GM12878 (cell line): Measurements from ENCODE around the gene PIR. TPM values are rescaled to one million over a fixed set of nuclear protein-coding genes. Genes with fewer than 3 reads are reported as not detected.

Source experiments
- ATAC-seq: fragments of 200-7000 bp; cut with Tn5 transposase; 3 replicates; pipeline ENCODE4 v1.9.1; 2020; ENCODE audit warnings: mild to moderate bottlenecking, moderate library complexity
- BruUV-seq: library from RNA; stranded (reverse); fragments of 400-500 nt; replicated peaks from 2 replicates; lab custom pipeline; 2021; lab: Mats Ljungman, UMichigan
- CTCF ChIA-PET: fragments of 300-600 bp; sonication (Branson Sonifier 250); formaldehyde crosslinking; extraction: SDS; loops from one replicate; lab custom pipeline; 2021; ENCODE audit warnings: inconsistent platforms; lab: Yijun Ruan, JAX
- POLR2A ChIA-PET: fragments of 350-600 bp; formaldehyde crosslinking; extraction: SDS; loops from one replicate; lab custom pipeline; 2021; ENCODE audit warnings: inconsistent platforms; lab: Charles Lee
- RAD21 ChIA-PET: fragments of 300-600 bp; sonication (Branson Sonifier 250); formaldehyde crosslinking; loops from one replicate; lab custom pipeline; 2023; ENCODE audit warnings: antibody characterized with exemption; ENCODE audit not compliant: unreplicated experiment; lab: Charles Lee
- SMC1A ChIA-PET: fragments of 300-600 bp; sonication (Branson Sonifier 250); formaldehyde crosslinking; loops from one replicate; lab custom pipeline; 2023; ENCODE audit not compliant: unreplicated experiment, uncharacterized antibody; lab: Charles Lee
- DNase-seq: peaks from one replicate; pipeline ENCODE4 v3.0.0-alpha.2; 2011; ENCODE audit warnings: low read depth, low spot score
- FAIRE-seq: peaks from 3 replicates; lab custom pipeline; 2011; peaks lifted over from hg19 to GRCh38; lab: Jason Lieb, UNC
- H2AFZ ChIP-seq: 2 replicates; pipeline ENCODE4 v1.6.0; 2011; ENCODE audit warnings: low read depth, low read length, control low read depth; ENCODE audit not compliant: control insufficient read depth
- H3K27ac ChIP-seq: 2 replicates; pipeline ENCODE4 v1.5.1; 2011; ENCODE audit warnings: control low read depth; ENCODE audit not compliant: control insufficient read depth, insufficient read depth
- H3K27me3 ChIP-seq, 2 experiments: replicated peaks in 1 of 2; 2 replicates each; pipeline versions ENCODE4 v1.6.0 to v1.6.1; 2011; ENCODE audit warnings: low read length in 1 of 2; ENCODE audit not compliant: control insufficient read depth in 2 of 2, insufficient read depth in 2 of 2
- H3K36me3 ChIP-seq, 2 experiments: 2 replicates each; pipeline ENCODE4 v1.5.1; 2011; ENCODE audit warnings: low read length in 1 of 2; ENCODE audit not compliant: control insufficient read depth in 2 of 2, insufficient read depth in 2 of 2
- H3K4me1 ChIP-seq: 2 replicates; pipeline ENCODE4 v1.6.1; 2011; ENCODE audit warnings: mild to moderate bottlenecking, low read length, moderate library complexity, mixed read lengths; ENCODE audit not compliant: control insufficient read depth, insufficient read depth
- H3K4me2 ChIP-seq: 2 replicates; pipeline ENCODE4 v1.6.0; 2011; ENCODE audit warnings: control low read depth; ENCODE audit not compliant: control insufficient read depth, insufficient read depth
- H3K4me3 ChIP-seq: fragments of 200-600 bp; sonication (generic); 2 replicates; pipeline ENCODE4 v1.5.1; 2016
- H3K79me2 ChIP-seq: 2 replicates; pipeline ENCODE4 v1.6.0; 2011; ENCODE audit warnings: low read length; ENCODE audit not compliant: control insufficient read depth, insufficient read depth
- H3K9ac ChIP-seq: 2 replicates; pipeline ENCODE4 v1.8.0; 2011; ENCODE audit warnings: low read length, control low read depth, mixed read lengths; ENCODE audit not compliant: control insufficient read depth, insufficient read depth
- H3K9me3 ChIP-seq: replicated peaks from 3 replicates; pipeline ENCODE4 v1.5.1; 2011; ENCODE audit warnings: mild to moderate bottlenecking, low read length; ENCODE audit not compliant: control insufficient read depth, insufficient read depth
- H4K20me1 ChIP-seq: 2 replicates; pipeline ENCODE4 v1.6.0; 2011; ENCODE audit not compliant: control insufficient read depth, insufficient read depth
- BHLHE40 ChIP-seq, 2 experiments: fragments of 450-650 bp in 1 of 2; IDR thresholded peaks; 2 replicates each; pipeline ENCODE4 v1.6.1; 2011 to 2017; ENCODE audit warnings: low read depth in 2 of 2, borderline replicate concordance in 1 of 2, improper control_type of control experiment in 1 of 2, low read length in 1 of 2, mild to moderate bottlenecking in 1 of 2
- BMI1 ChIP-seq: fragments of 450-650 bp; IDR thresholded peaks from 2 replicates; pipeline ENCODE4 v1.6.1; 2016; ENCODE audit warnings: mild to moderate bottlenecking, moderate library complexity, borderline replicate concordance
- EGR1 ChIP-seq, 2 experiments: IDR thresholded peaks; 1 replicate in 1 of 2; 2 replicates in 1 of 2; pipeline ENCODE4 v1.6.1; 2011 to 2012; ENCODE audit warnings: low read depth in 2 of 2, low read length in 2 of 2, borderline replicate concordance in 1 of 2, mild to moderate bottlenecking in 1 of 2, moderate library complexity in 1 of 2
- FOS ChIP-seq: IDR thresholded peaks from 3 replicates; pipeline ENCODE4 v1.6.1; 2011; ENCODE audit warnings: borderline replicate concordance; ENCODE audit not compliant: insufficient read length; ENCODE audit errors: extremely low read depth
- HCFC1 ChIP-seq: fragments of 150-350 bp; IDR thresholded peaks from 2 replicates; pipeline ENCODE4 v1.6.1; 2014; ENCODE audit warnings: low read length
- MTA3 ChIP-seq: IDR thresholded peaks from 2 replicates; pipeline ENCODE4 v1.6.1; 2012; ENCODE audit warnings: low read length, inconsistent platforms, borderline replicate concordance
- MYB ChIP-seq: fragments of 150-350 bp; IDR thresholded peaks from 2 replicates; pipeline ENCODE4 v1.6.1; 2014; ENCODE audit warnings: mild to moderate bottlenecking, low read depth, low read length, borderline replicate concordance
- PAX5 ChIP-seq: IDR thresholded peaks from 2 replicates; pipeline ENCODE4 v1.6.1; 2011; ENCODE audit warnings: low read depth, low read length, borderline replicate concordance
- POLR2A ChIP-seq: IDR thresholded peaks from 2 replicates; pipeline ENCODE4 v1.6.1; 2011; ENCODE audit warnings: low read depth, mild to moderate bottlenecking, low read length
- RAD21 ChIP-seq: IDR thresholded peaks from 2 replicates; pipeline ENCODE4 v1.6.1; 2011; ENCODE audit warnings: mild to moderate bottlenecking, low read depth, low read length, moderate library complexity; ENCODE audit not compliant: insufficient read depth
- RCOR1 ChIP-seq: conservative IDR thresholded peaks from 2 replicates; pipeline ENCODE4 v1.6.1; 2012; ENCODE audit warnings: low read depth, low read length, improper control_type of control experiment
- SMAD5 ChIP-seq: IDR thresholded peaks from 2 replicates; pipeline ENCODE4 v1.6.1; 2016; ENCODE audit warnings: antibody characterized with exemption, low read depth
- SPI1 ChIP-seq: IDR thresholded peaks from 2 replicates; pipeline ENCODE4 v1.6.1; 2011; ENCODE audit warnings: low read depth, mild to moderate bottlenecking, low read length, moderate library complexity, borderline replicate concordance; ENCODE audit not compliant: insufficient read depth
- SUZ12 ChIP-seq: fragments of 200-600 bp; sonication (generic); IDR thresholded peaks from one replicate; pipeline ENCODE4 v1.6.1; 2018; ENCODE audit warnings: antibody characterized with exemption, mild to moderate bottlenecking; ENCODE audit not compliant: unreplicated experiment
- ZNF384 ChIP-seq: IDR thresholded peaks from 2 replicates; pipeline ENCODE4 v1.6.1; 2012; ENCODE audit warnings: low read depth, mild to moderate bottlenecking, low read length, improper control_type of control experiment, borderline replicate concordance
- WGBS: methylation state at CpG from one replicate; pipeline ENCODE4 v1.1.6; 2016; ENCODE audit warnings: low lambda C conversion rate; ENCODE audit not compliant: insufficient replicate concordance, insufficient coverage; ENCODE audit errors: missing lambda C conversion rate; 5-methylcytosine and 5-hydroxymethylcytosine counted together
- in situ Hi-C: fragments of 300-500 bp; cut with MboI; formaldehyde crosslinking; loops from 9 replicates; pipeline ENCODE4 v1.14.3; 2018; ENCODE audit warnings: mixed read lengths
- intact Hi-C: fragments of 100-400 bp; cut with micrococcal nuclease; formaldehyde crosslinking; loops from one replicate; pipeline ENCODE4 v1.14.2; 2022; ENCODE audit not compliant: unreplicated experiment
- polyA plus RNA-seq, 11 experiments: library from polyadenylated mRNA; depleted of rRNA in 4 of 11; unstranded in 6 of 11; stranded (reverse) in 5 of 11; fragments of >200 nt; fragmentation: Nextera tagmentation in 4 of 11; fragmentation: Illumina TruSeq in 1 of 11; extraction: Ambion mirVana in 4 of 11; extraction: Trizol in 1 of 11; gene quantifications; 1 replicate in 1 of 11; 2 replicates in 10 of 11; pipeline versions ENCODE4 v1.2.1 to v1.2.3, GENCODE V29; 2011 to 2016; ENCODE audit warnings: inconsistent platforms in 2 of 11, missing spikeins in 2 of 11, low read depth in 1 of 11
- total RNA-seq, 4 experiments: library from RNA; depleted of rRNA in 3 of 4; stranded (reverse); fragments of >200 nt in 3 of 4; fragmentation: Illumina TruSeq in 1 of 4; extraction: Trizol in 1 of 4; gene quantifications; 2 replicates each; pipeline versions ENCODE4 v1.2.1 to v1.2.3, GENCODE V29; 2013 to 2021
- TF ChIP-seq, protein P1 (sequence below): IDR thresholded peaks from 2 replicates; pipeline ENCODE4 v1.6.1; 2012; ENCODE audit warnings: low read length, inconsistent platforms
- TF ChIP-seq, protein P2 (sequence below): IDR thresholded peaks from 2 replicates; pipeline ENCODE4 v1.6.1; 2012; ENCODE audit warnings: low read depth, low read length, improper control_type of control experiment
- TF ChIP-seq, protein P3 (sequence below), 3 experiments: IDR thresholded peaks in 2 of 3; conservative IDR thresholded peaks in 1 of 3; 2 replicates each; pipeline ENCODE4 v1.5.1; 2011; ENCODE audit warnings: low read depth in 3 of 3, low read length in 3 of 3, mild to moderate bottlenecking in 3 of 3, control low read depth in 2 of 3, moderate library complexity in 2 of 3, inconsistent platforms in 1 of 3, mixed read lengths in 1 of 3; ENCODE audit not compliant: control insufficient read depth in 2 of 3, insufficient read depth in 1 of 3; ENCODE audit errors: extremely low read depth in 1 of 3
- TF ChIP-seq, protein P4 (sequence below): fragments of 450-650 bp; IDR thresholded peaks from 2 replicates; pipeline ENCODE4 v1.6.1; 2016; ENCODE audit warnings: mild to moderate bottlenecking

PIR gene
- total and polyA plus RNA-seq, 10 of the 15 experiments (the other 5 are each of a cell fraction or from before 2014, with no cell fraction given): 3.8 to 16.5 (median 7.3) TPM

DNA sequence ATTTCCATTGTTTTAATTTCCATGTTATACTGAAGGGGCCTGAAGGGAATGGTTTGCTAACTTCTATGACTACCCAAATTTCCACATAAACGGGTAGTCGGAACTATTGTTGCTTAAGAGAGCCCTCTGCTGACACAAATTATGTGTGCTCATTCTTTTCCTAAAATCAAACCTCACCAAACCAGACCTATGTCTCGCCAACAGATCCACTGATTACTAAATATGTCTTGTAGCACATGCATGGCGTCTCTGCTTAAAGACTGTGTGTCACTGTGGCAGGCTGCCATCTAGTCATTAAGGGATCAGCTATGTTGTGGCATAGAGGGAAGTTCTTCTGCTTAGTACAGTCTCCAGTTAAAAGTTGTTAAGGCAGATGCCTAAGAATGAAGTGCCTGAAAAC is 25.1 kb downstream of the PIR start:
- Histone ChIP-seq H3K4me1 (no peaks in the 10 kb centered on the region), H3K27ac (no peak overlapping the region), H3K79me2 (no peaks in the 10 kb centered on the region), H3K4me2 (no peak overlapping the region), H3K9me3 (no peaks in the 10 kb centered on the region), H2AFZ (peak overlapping the region; percentile 33), H3K36me3 (no peaks in the 10 kb centered on the region), H3K9ac (no peak overlapping the region), H3K27me3 (no peaks in the 10 kb centered on the region; a peak in 1 of 4 replicates), H4K20me1 (no peaks in the 10 kb centered on the region), H3K4me3 (no peak overlapping the region)
- ChIA-PET SMC1A (interaction anchor here (0.8 to 4.6 kb wide), 14 partner anchors 9 to 360 kb away, joined by 3 to 62 read pairs (median 5); partner anchors contain the start of genes PIR and VEGFD), CTCF (interaction anchor here (0.8 to 7.2 kb wide), 22 partner anchors 9 to 225 kb away, joined by 3 to 200 read pairs (median 5); partner anchors contain the start of genes PIR and VEGFD), POLR2A (no interaction called here), RAD21 (interaction anchor here (0.7 to 6.6 kb wide), 9 partner anchors 85 to 173 kb away, joined by 3 to 71 read pairs (median 3); no protein-coding TSS in a partner anchor)
- intact Hi-C loops (loop anchor here (1.0 to 5.0 kb wide), 3 partner anchors 119 to 1431 kb away; no protein-coding TSS in a partner anchor), in situ Hi-C loops (loop anchor here (5.0 kb wide), 1 partner anchor 121 kb away; no protein-coding TSS in a partner anchor)
- no TSS peak for BruUV-seq
- ATAC-seq (peak; percentile 56), FAIRE-seq (no peak), DNase-seq (no peak)
- WGBS: 5% methylated on average over 4 of the region's 4 CpGs
- no peak for TF ChIP-seq HCFC1
- TF ChIP-seq RCOR1: no peak
- TF ChIP-seq MYB: no peak
- no peak for TF ChIP-seq PAX5
- no peak for TF ChIP-seq EGR1 (IDR thresholded peaks at IDR 0.05; ENCODE audit: borderline replicate concordance in 1 of 2, low read depth in 2 of 2, low read length in 2 of 2)
- TF ChIP-seq, protein P1, sequence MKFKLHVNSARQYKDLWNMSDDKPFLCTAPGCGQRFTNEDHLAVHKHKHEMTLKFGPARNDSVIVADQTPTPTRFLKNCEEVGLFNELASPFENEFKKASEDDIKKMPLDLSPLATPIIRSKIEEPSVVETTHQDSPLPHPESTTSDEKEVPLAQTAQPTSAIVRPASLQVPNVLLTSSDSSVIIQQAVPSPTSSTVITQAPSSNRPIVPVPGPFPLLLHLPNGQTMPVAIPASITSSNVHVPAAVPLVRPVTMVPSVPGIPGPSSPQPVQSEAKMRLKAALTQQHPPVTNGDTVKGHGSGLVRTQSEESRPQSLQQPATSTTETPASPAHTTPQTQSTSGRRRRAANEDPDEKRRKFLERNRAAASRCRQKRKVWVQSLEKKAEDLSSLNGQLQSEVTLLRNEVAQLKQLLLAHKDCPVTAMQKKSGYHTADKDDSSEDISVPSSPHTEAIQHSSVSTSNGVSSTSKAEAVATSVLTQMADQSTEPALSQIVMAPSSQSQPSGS: no peak
- TF ChIP-seq SUZ12: no peak
- no peak for TF ChIP-seq POLR2A
- no peak for TF ChIP-seq BHLHE40 (IDR thresholded peaks at IDR 0.05; ENCODE audit: borderline replicate concordance in 1 of 2, low read depth in 2 of 2, low read length in 1 of 2)
- TF ChIP-seq MTA3: no peak
- TF ChIP-seq ZNF384: no peak
- peak; percentile 77 for TF ChIP-seq RAD21
- TF ChIP-seq, protein P2, sequence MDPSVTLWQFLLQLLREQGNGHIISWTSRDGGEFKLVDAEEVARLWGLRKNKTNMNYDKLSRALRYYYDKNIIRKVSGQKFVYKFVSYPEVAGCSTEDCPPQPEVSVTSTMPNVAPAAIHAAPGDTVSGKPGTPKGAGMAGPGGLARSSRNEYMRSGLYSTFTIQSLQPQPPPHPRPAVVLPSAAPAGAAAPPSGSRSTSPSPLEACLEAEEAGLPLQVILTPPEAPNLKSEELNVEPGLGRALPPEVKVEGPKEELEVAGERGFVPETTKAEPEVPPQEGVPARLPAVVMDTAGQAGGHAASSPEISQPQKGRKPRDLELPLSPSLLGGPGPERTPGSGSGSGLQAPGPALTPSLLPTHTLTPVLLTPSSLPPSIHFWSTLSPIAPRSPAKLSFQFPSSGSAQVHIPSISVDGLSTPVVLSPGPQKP: no peak
- TF ChIP-seq, protein P3, sequence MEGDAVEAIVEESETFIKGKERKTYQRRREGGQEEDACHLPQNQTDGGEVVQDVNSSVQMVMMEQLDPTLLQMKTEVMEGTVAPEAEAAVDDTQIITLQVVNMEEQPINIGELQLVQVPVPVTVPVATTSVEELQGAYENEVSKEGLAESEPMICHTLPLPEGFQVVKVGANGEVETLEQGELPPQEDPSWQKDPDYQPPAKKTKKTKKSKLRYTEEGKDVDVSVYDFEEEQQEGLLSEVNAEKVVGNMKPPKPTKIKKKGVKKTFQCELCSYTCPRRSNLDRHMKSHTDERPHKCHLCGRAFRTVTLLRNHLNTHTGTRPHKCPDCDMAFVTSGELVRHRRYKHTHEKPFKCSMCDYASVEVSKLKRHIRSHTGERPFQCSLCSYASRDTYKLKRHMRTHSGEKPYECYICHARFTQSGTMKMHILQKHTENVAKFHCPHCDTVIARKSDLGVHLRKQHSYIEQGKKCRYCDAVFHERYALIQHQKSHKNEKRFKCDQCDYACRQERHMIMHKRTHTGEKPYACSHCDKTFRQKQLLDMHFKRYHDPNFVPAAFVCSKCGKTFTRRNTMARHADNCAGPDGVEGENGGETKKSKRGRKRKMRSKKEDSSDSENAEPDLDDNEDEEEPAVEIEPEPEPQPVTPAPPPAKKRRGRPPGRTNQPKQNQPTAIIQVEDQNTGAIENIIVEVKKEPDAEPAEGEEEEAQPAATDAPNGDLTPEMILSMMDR (IDR thresholded peaks at IDR 0.05 in 2 of 3, conservative IDR thresholded peaks at IDR 0.05 in 1 of 3; ENCODE audit: control insufficient read depth in 2 of 3, extremely low read depth in 1 of 3, insufficient read depth in 1 of 3, low read depth in 3 of 3, low read length in 3 of 3): peak; percentile 40 to 56 (median 49); a peak in 4 of 6 replicates
- no peak for TF ChIP-seq SPI1
- TF ChIP-seq FOS: no peak
- no peak for TF ChIP-seq SMAD5
- no peak for TF ChIP-seq BMI1
- TF ChIP-seq, protein P4, sequence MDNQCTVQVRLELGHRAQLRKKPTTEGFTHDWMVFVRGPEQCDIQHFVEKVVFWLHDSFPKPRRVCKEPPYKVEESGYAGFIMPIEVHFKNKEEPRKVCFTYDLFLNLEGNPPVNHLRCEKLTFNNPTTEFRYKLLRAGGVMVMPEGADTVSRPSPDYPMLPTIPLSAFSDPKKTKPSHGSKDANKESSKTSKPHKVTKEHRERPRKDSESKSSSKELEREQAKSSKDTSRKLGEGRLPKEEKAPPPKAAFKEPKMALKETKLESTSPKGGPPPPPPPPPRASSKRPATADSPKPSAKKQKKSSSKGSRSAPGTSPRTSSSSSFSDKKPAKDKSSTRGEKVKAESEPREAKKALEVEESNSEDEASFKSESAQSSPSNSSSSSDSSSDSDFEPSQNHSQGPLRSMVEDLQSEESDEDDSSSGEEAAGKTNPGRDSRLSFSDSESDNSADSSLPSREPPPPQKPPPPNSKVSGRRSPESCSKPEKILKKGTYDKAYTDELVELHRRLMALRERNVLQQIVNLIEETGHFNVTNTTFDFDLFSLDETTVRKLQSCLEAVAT: no peak
